H1 (cell line): ENCODE data around the gene BCAS3. TPM values are rescaled to one million over a fixed set of nuclear protein-coding genes. Genes with fewer than 3 reads are reported as not detected.

Experiments
- CTCF ChIA-PET: fragments of 300-600 bp; sonication (Branson Sonifier 250); formaldehyde crosslinking; loops from one replicate; lab custom pipeline; 2021; ENCODE audit not compliant: partially characterized antibody; lab: Charles Lee
- POLR2A ChIA-PET: fragments of 300-600 bp; sonication (Branson Sonifier 250); formaldehyde crosslinking; loops from one replicate; lab custom pipeline; 2021; ENCODE audit warnings: inconsistent platforms; ENCODE audit not compliant: partially characterized antibody; lab: Charles Lee
- DNase-seq, 2 experiments: peaks; one replicate each; pipeline versions ENCODE4 v3.0.0 to v3.0.0-alpha.2; 2010 to 2022; ENCODE audit warnings: low spot score in 2 of 2, low read depth in 1 of 2, mixed read lengths in 1 of 2
- FAIRE-seq: peaks from 2 replicates; lab custom pipeline; 2011; peaks lifted over from hg19 to GRCh38; lab: Jason Lieb, UNC
- H2AFZ ChIP-seq: 2 replicates; pipeline ENCODE4 v1.8.1; 2012; ENCODE audit warnings: low read length, inconsistent platforms
- H2AK5ac ChIP-seq: 2 replicates; pipeline ENCODE4 v1.6.1; 2013; ENCODE audit warnings: low read depth, low read length
- H2BK120ac ChIP-seq: replicated peaks from 2 replicates; pipeline ENCODE3; 2013; ENCODE audit warnings: low read depth, low read length, inconsistent platforms
- H2BK12ac ChIP-seq: 2 replicates; pipeline ENCODE4 v1.6.1; 2013; ENCODE audit warnings: low read depth, low read length
- H2BK15ac ChIP-seq: 2 replicates; pipeline ENCODE4 v1.6.1; 2013; ENCODE audit warnings: low read length
- H2BK20ac ChIP-seq: 2 replicates; pipeline ENCODE4 v1.6.1; 2013; ENCODE audit warnings: low read length
- H2BK5ac ChIP-seq: 2 replicates; pipeline ENCODE4 v1.6.1; 2013; ENCODE audit warnings: low read depth, low read length
- H3K14ac ChIP-seq: 2 replicates; pipeline ENCODE4 v1.6.1; 2013; ENCODE audit warnings: inconsistent platforms; ENCODE audit not compliant: insufficient read length
- H3K18ac ChIP-seq: 2 replicates; pipeline ENCODE4 v1.6.1; 2013; ENCODE audit warnings: low read length; ENCODE audit errors: extremely low read depth
- H3K23ac ChIP-seq: 2 replicates; pipeline ENCODE4 v1.6.1; 2013; ENCODE audit warnings: inconsistent platforms; ENCODE audit not compliant: insufficient read length
- H3K23me2 ChIP-seq: 2 replicates; pipeline ENCODE4 v1.6.1; 2013; ENCODE audit warnings: low read depth, low read length
- H3K27ac ChIP-seq: 2 replicates; pipeline ENCODE4 v1.6.1; 2011; ENCODE audit warnings: low read depth, low read length, inconsistent platforms
- H3K27me3 ChIP-seq, 4 experiments: replicated peaks in 1 of 4; 1 replicate in 1 of 4; 2 replicates in 3 of 4; pipeline versions ENCODE4 v1.6.1 to v1.8.1; 2011 to 2013; ENCODE audit warnings: low read length in 3 of 4, mild to moderate bottlenecking in 3 of 4, inconsistent platforms in 2 of 4, mixed read lengths in 2 of 4, moderate library complexity in 1 of 4; ENCODE audit not compliant: control insufficient read depth in 3 of 4, insufficient read depth in 3 of 4; ENCODE audit errors: extremely low read depth in 1 of 4
- H3K36me3 ChIP-seq, 4 experiments: 2 replicates each; pipeline versions ENCODE4 v1.6.1 to v1.8.1; 2011 to 2013; ENCODE audit warnings: mild to moderate bottlenecking in 4 of 4, low read length in 3 of 4, moderate library complexity in 2 of 4, control low read depth in 1 of 4, inconsistent platforms in 1 of 4; ENCODE audit not compliant: insufficient read depth in 4 of 4, control insufficient read depth in 2 of 4
- H3K4ac ChIP-seq: replicated peaks from 2 replicates; pipeline ENCODE3; 2013; ENCODE audit warnings: low read length, low read depth, mixed read lengths, inconsistent platforms; ENCODE audit not compliant: insufficient read length
- H3K4me1 ChIP-seq, 4 experiments: replicated peaks in 1 of 4; 1 replicate in 1 of 4; 2 replicates in 3 of 4; pipeline versions ENCODE4 v1.6.1 to v1.8.1; 2011 to 2013; ENCODE audit warnings: low read length in 3 of 4, inconsistent platforms in 2 of 4, mixed read lengths in 1 of 4; ENCODE audit not compliant: insufficient read depth in 4 of 4, control insufficient read depth in 3 of 4
- H3K4me2 ChIP-seq, 2 experiments: 2 replicates each; pipeline versions ENCODE4 v1.6.1 to v1.8.1; 2011 to 2013; ENCODE audit warnings: low read depth in 2 of 2, low read length in 2 of 2, control low read depth in 1 of 2, inconsistent platforms in 1 of 2, mild to moderate bottlenecking in 1 of 2; ENCODE audit not compliant: insufficient read depth in 1 of 2
- H3K4me3 ChIP-seq, 4 experiments: fragments of 200-600, 300-600 bp in 1 of 4; sonication (generic), shearing (Covaris generic), sonication (Bioruptor Twin) in 1 of 4; 2 replicates each; pipeline versions ENCODE4 v1.5.1 to v1.8.1; 2011 to 2016; ENCODE audit warnings: low read length in 4 of 4, low read depth in 3 of 4, control low read depth in 2 of 4, inconsistent platforms in 2 of 4, mild to moderate bottlenecking in 2 of 4, mixed read lengths in 1 of 4, moderate library complexity in 1 of 4; ENCODE audit not compliant: insufficient read depth in 2 of 4; ENCODE audit errors: extremely low read depth in 1 of 4
- H3K56ac ChIP-seq: replicated peaks from 2 replicates; pipeline ENCODE3; 2013; ENCODE audit warnings: low read depth, mild to moderate bottlenecking, mixed read lengths, low read length, inconsistent platforms; ENCODE audit not compliant: insufficient read length
- H3K79me1 ChIP-seq: 2 replicates; pipeline ENCODE4 v1.6.1; 2013; ENCODE audit warnings: low read depth, low read length, control low read depth
- H3K79me2 ChIP-seq, 2 experiments: 2 replicates each; pipeline versions ENCODE4 v1.6.1 to v1.8.1; 2012 to 2013; ENCODE audit warnings: low read length in 2 of 2, mild to moderate bottlenecking in 2 of 2, inconsistent platforms in 1 of 2; ENCODE audit not compliant: insufficient read depth in 2 of 2, control insufficient read depth in 1 of 2
- H3K9ac ChIP-seq, 4 experiments: replicated peaks in 1 of 4; 1 replicate in 1 of 4; 2 replicates in 3 of 4; pipeline versions ENCODE4 v1.6.1 to v1.8.1; 2011 to 2013; ENCODE audit warnings: low read depth in 3 of 4, low read length in 3 of 4, control low read depth in 2 of 4, mild to moderate bottlenecking in 2 of 4, moderate library complexity in 2 of 4, inconsistent platforms in 1 of 4; ENCODE audit errors: extremely low read depth in 1 of 4
- H3K9me3 ChIP-seq, 2 experiments: 2 replicates each; pipeline versions ENCODE4 v1.6.1 to v1.8.1; 2012 to 2013; ENCODE audit warnings: mild to moderate bottlenecking in 2 of 2, moderate library complexity in 2 of 2, control low read depth in 1 of 2, inconsistent platforms in 1 of 2, low read depth in 1 of 2, low read length in 1 of 2, mixed read lengths in 1 of 2; ENCODE audit not compliant: insufficient read depth in 2 of 2
- H4K20me1 ChIP-seq, 2 experiments: replicated peaks in 1 of 2; 2 replicates each; pipeline versions ENCODE3 to v1.8.1; 2011 to 2013; ENCODE audit warnings: inconsistent platforms in 2 of 2, low read length in 2 of 2, mild to moderate bottlenecking in 1 of 2; ENCODE audit not compliant: insufficient read depth in 2 of 2, control insufficient read depth in 1 of 2
- H4K5ac ChIP-seq: 2 replicates; pipeline ENCODE4 v1.6.1; 2013; ENCODE audit warnings: low read length, low read depth, mixed read lengths, inconsistent platforms; ENCODE audit not compliant: insufficient read length
- H4K8ac ChIP-seq: 2 replicates; pipeline ENCODE4 v1.8.0; 2013; ENCODE audit warnings: mild to moderate bottlenecking, moderate library complexity, low read length, inconsistent platforms; ENCODE audit not compliant: insufficient read depth; ENCODE audit errors: extremely low read depth
- H4K91ac ChIP-seq: replicated peaks from 2 replicates; pipeline ENCODE3; 2013; ENCODE audit warnings: low read length, mixed read lengths, inconsistent platforms; ENCODE audit not compliant: insufficient read length
- CBX5 ChIP-seq: fragments of 300-800, 300-1000 bp; sonication (generic); IDR thresholded peaks from 2 replicates; pipeline ENCODE4 v1.7.1; 2016; ENCODE audit warnings: antibody characterized with exemption, low read length, low read depth
- CHD2 ChIP-seq: IDR thresholded peaks from 2 replicates; pipeline ENCODE4 v1.6.1; 2012; ENCODE audit warnings: low read length, improper control_type of control experiment
- SP4 ChIP-seq: IDR thresholded peaks from 2 replicates; pipeline ENCODE4 v1.6.1; 2012; ENCODE audit warnings: low read length, inconsistent platforms
- TAF1 ChIP-seq: IDR thresholded peaks from 2 replicates; pipeline ENCODE4 v1.6.1; 2011; ENCODE audit warnings: mild to moderate bottlenecking, low read depth, low read length
- WGBS, 2 experiments: shearing (Covaris generic) in 1 of 2; methylation state at CpG; one replicate each; pipeline versions ENCODE4 v1.1.6 to v1.1.7; 2013 to 2015; ENCODE audit warnings: low lambda C conversion rate in 2 of 2, mixed read lengths in 2 of 2, inconsistent platforms in 1 of 2, low coverage in 1 of 2, missing lambda C conversion rate in 1 of 2; ENCODE audit not compliant: insufficient replicate concordance in 2 of 2, insufficient coverage in 1 of 2, insufficient read length in 1 of 2; ENCODE audit errors: extremely low coverage in 1 of 2, missing lambda C conversion rate in 1 of 2; 5-methylcytosine and 5-hydroxymethylcytosine counted together
- polyA plus RNA-seq, 7 experiments: library from polyadenylated mRNA; depleted of rRNA in 3 of 7; stranded (reverse) in 5 of 7; unstranded in 2 of 7; fragments of >200 nt in 5 of 7; fragments of 200-250 nt in 2 of 7; gene quantifications; 1 replicate in 5 of 7; 2 replicates in 1 of 7; 4 replicates in 1 of 7; pipeline versions ENCODE4 v1.2.1 to v1.2.3, GENCODE V29; 2011 to 2013; ENCODE audit warnings: missing spikeins in 2 of 7, mixed read lengths in 2 of 7
- total RNA-seq: library from RNA; stranded (reverse); fragmentation: NEBNext Ultra II Directional; extraction: Animal tissue kit (Norgen Biotek cat#: 25700); gene quantifications from 2 replicates; pipeline ENCODE4 v1.2.1, GENCODE V29; 2021
- TF ChIP-seq, protein P1 (sequence below), 3 experiments: IDR thresholded peaks; 1 replicate in 2 of 3; 2 replicates in 1 of 3; pipeline versions ENCODE4 v1.5.1 to v1.6.1; 2011; ENCODE audit warnings: low read length in 3 of 3, mild to moderate bottlenecking in 3 of 3, inconsistent platforms in 2 of 3, low read depth in 1 of 3, moderate library complexity in 1 of 3; ENCODE audit not compliant: insufficient read depth in 1 of 3; ENCODE audit errors: control extremely low read depth in 1 of 3

The BCAS3 gene
- total and polyA plus RNA-seq, 2 of the 8 experiments (the other 6 are each of a cell fraction or from before 2014, with no cell fraction given) = 9.9 to 13.3 TPM

DNA sequence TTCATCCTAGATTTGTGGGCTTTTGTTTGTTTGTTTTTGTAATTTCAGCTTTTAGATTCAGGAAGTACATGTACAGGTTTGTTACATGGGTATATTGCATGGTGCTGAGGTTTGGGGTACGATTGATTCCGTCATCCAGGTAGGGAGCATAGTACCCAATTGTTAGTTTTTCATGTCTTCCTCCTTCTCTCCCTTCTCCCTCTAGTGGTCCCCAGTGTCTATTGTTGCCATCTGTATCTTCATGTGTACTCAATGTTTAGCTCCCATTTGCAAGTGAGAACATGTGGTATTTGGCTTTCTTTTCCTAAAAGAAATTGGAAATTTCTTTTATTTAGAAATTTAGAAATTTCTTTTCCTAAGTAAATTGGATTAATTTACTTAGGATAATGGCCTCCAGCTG is 37.1 kb upstream of the BCAS3 start:
- Histone ChIP-seq H2BK120ac (no peak overlapping the region), H2BK20ac (no peak overlapping the region), H2BK15ac (no peak overlapping the region), H2BK12ac (no peak overlapping the region), H2AFZ (no peak overlapping the region), H4K91ac (no peak overlapping the region), H3K23ac (no peak overlapping the region), H3K14ac (no peak overlapping the region), H3K79me1 (no peaks in the 10 kb centered on the region; the same call in 1 of the 2 replicates), H3K18ac (no peak overlapping the region), H3K4ac (no peak overlapping the region), H2BK5ac (no peak overlapping the region), H3K9me3 (no peaks in the 10 kb centered on the region), H3K4me1 (no peaks in the 10 kb centered on the region), H3K23me2 (no peaks in the 10 kb centered on the region), H3K79me2 (peaks cover 0 to 8% of the 10 kb centered on the region in 2 experiments; a peak in 2 of 4 replicates), H3K9ac (no peak overlapping the region), H4K20me1 (peaks cover 0 to 5% of the 10 kb centered on the region in 2 experiments), H3K27ac (no peak overlapping the region), H3K4me3 (no peak overlapping the region), H4K8ac (no peak overlapping the region), H3K4me2 (no peak overlapping the region), H3K56ac (no peak overlapping the region), H3K27me3 (no peaks in the 10 kb centered on the region), H2AK5ac (no peak overlapping the region), H3K36me3 (peaks cover 0 to 6% (median 4%) of the 10 kb centered on the region in 4 experiments; a peak in 5 of 8 replicates), H4K5ac (no peak overlapping the region)
- WGBS, 2 experiments = 89% methylated on average over 2 of the region's 2 CpGs; no CpG with 5 or more reads in 1 of the 2 experiments
- DNase-seq = no peak
- TF ChIP-seq CHD2 = no peak
- no peak for TF ChIP-seq SP4
- TF ChIP-seq, protein P1, sequence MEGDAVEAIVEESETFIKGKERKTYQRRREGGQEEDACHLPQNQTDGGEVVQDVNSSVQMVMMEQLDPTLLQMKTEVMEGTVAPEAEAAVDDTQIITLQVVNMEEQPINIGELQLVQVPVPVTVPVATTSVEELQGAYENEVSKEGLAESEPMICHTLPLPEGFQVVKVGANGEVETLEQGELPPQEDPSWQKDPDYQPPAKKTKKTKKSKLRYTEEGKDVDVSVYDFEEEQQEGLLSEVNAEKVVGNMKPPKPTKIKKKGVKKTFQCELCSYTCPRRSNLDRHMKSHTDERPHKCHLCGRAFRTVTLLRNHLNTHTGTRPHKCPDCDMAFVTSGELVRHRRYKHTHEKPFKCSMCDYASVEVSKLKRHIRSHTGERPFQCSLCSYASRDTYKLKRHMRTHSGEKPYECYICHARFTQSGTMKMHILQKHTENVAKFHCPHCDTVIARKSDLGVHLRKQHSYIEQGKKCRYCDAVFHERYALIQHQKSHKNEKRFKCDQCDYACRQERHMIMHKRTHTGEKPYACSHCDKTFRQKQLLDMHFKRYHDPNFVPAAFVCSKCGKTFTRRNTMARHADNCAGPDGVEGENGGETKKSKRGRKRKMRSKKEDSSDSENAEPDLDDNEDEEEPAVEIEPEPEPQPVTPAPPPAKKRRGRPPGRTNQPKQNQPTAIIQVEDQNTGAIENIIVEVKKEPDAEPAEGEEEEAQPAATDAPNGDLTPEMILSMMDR (IDR thresholded peaks at IDR 0.05; ENCODE audit: control extremely low read depth in 1 of 3, insufficient read depth in 1 of 3, low read depth in 1 of 3, low read length in 3 of 3) = peak in 2 of 3 experiments; percentile 32 to 65; a peak in 2 of 4 replicates
- no peak for TF ChIP-seq TAF1
- TF ChIP-seq CBX5 = no peak
- no peak for FAIRE-seq
- CTCF ChIA-PET = interaction anchor here (0.6 to 2.9 kb wide), 47 partner anchors 9 to 1135 kb away, joined by 3 to 29 read pairs (median 5); no protein-coding TSS in a partner anchor
- POLR2A ChIA-PET = interaction anchor here (1.8 to 2.0 kb wide), 2 partner anchors 38 to 41 kb away, joined by 5 read pairs; partner anchors contain the start of gene PPM1D
